Right lung (tissue), 5 donors: ENCODE results near the gene ATF7IP. TPM values are rescaled to one million over a fixed set of nuclear protein-coding genes. Genes with fewer than 3 reads are reported as not detected.
"Not testable (repeated sequence)": the region's sequence is repeated elsewhere in the genome, so short reads cannot be mapped to it uniquely, and the experiment has no call there.

Experiments used
- DNase-seq, 2 donors: peaks; one replicate each; pipeline ENCODE4 v3.0.0-alpha.2; 2013
- polyA plus RNA-seq, 5 donors: library from polyadenylated mRNA; unstranded; fragments of 120-200 nt; gene quantifications; one replicate each; pipeline versions ENCODE4 v1.2.1 to v1.2.3, GENCODE V29; 2013; ENCODE audit warnings: inconsistent platforms in 1 of 5, low replicate concordance in 1 of 5; ENCODE audit not compliant: insufficient read length in 5 of 5, insufficient read depth in 1 of 5

Gene ATF7IP
- polyA plus RNA-seq, 5 donors: 34.4 to 56.5 (median 52.5) TPM

GRCh38 chr12:14366209-14367039, 942 bp downstream of the ATF7IP start:
- no peak for DNase-seq

GRCh38 chr12:14367040-14367661, 1.7 kb downstream of the ATF7IP start:
- peak; percentile 46 to 61 for DNase-seq

- no peak for DNase-seq
These were observed 3.8 kb downstream of the ATF7IP start for GRCh38 chr12:14369311-14369710.

- DNase-seq: no peak
These were observed 7.7 kb downstream of the ATF7IP start for GRCh38 chr12:14373217-14373616.

DNA sequence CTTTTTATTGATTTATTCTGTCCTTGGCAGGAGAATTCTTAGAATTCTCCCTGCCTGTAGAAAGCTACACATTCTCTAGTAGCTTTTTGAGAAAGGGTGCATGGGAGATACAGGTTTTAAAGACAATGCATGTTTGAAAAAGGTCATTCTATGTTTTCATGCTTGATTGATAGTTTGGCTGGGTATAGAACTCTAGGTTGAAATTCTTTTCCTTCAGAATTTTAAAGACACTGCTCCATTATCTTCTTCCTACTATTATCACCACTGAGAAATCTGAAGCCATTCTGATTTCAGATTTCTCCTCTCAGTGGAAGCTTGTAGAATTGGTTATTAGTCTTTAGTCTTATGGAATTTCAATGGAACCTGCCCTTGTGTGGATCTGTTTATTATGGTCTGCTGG, 14.0 kb downstream of the ATF7IP start:
- DNase-seq: no peak

GRCh38 chr12:14384783-14385638, 19.5 kb downstream of the ATF7IP start:
- peak; percentile 77 to 85 for DNase-seq

- no peak for DNase-seq
These were observed 21.9 kb downstream of the ATF7IP start for GRCh38 chr12:14387219-14387871.

GRCh38 chr12:14390449-14390848, 25.0 kb downstream of the ATF7IP start:
- no peak for DNase-seq

GRCh38 chr12:14390870-14391530, 25.5 kb downstream of the ATF7IP start:
- DNase-seq: no peak

DNA sequence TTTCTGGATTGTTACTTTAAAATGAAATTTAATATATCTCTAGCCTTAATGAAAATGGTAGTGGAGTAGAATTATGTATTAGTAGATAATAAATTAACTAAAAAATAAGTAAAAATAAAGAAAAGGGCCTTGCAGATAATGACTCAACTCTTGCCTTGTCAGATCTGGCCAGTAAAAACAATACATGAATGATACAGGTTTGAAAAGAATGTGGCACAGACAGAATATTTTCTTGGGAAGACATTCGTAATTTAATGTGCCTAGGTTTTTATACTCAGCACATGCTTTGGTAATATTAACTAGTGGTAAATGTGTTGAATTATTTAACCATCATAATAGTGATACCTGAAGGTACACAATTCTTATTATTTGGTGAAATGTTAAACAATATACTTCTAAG, 28.3 kb downstream of the ATF7IP start:
- DNase-seq: no peak

DNA sequence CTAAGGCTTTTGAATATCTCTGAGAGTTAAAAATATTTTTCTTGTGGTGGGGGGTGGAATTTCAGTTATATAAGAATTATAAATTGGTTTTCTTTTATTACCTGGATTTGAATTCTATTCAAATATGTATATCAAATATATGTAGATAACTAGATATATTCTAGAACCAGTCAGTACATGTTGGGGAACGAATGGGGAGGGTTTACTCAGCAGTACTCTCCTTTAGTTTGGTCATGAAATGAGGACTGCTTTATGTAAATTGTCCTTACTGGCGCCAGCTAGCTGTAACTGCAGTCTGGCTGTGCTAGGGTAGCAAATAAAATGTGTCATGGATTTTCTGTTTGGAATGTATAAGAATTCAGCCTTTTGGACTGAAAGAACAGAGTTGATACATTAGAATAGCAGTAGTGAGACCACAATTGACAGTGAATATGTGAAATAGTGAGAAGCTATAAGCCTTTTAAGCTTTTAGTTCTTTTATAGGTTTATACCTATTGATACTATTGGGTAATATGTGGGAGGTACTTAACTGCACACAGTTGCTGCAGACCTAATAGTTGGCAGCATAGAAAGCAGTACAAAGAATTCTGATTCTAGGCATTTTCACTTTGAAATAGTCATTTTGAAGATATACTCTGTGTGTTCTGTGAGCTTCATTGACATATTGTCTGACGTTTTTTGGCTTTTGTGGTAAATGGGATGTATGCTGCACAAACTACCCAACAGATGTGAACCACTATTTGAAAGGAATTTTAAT, 29.0 kb downstream of the ATF7IP start:
- DNase-seq: peak; percentile 69 to 70

GRCh38 chr12:14395074-14395778, 29.7 kb downstream of the ATF7IP start:
- no peak for DNase-seq

DNA sequence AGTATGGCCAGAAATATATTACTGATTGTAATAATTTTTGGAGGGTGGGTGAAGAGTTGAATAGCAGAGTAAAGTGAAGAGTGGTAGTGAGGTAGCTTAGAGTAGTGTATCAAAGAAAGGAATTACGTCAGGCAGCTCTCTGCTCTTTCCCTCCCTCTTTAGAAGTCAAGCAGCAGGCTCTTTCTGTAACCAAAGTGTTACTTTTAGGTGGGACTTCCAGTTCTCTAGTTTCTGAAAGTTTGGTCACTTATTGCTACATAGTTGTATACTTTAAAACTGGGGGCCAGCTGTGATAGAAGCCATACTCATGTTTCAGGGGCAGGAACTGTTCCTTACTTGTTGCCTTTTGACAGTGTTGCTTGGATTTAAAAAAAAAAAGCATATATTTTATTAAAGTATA, 30.6 kb downstream of the ATF7IP start:
- no peak for DNase-seq

- DNase-seq: no peak
These were observed 34.4 kb downstream of the ATF7IP start for GRCh38 chr12:14399871-14400270.

GRCh38 chr12:14400599-14400998, 35.1 kb downstream of the ATF7IP start:
- no peak for DNase-seq

DNA sequence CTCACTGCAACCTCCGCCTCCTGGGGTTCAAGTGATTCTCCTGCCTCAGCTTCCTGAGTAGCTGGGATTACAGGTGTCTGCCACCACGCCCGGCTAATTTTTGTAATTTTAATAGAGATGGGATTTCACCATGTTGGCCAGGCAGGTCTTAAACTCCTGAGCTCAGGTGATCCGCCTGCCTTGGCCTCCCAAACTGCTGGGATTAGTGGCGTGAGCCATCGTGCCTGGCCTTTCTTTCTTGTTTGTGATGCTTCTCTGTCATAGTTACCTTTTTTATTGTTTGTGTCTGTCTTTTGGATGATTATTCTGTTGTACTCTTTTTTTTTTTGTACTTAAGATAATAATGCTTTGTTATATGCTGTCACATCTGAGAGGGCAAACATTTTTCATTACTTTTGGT, 35.8 kb downstream of the ATF7IP start:
- not testable (repeated sequence) for DNase-seq

- DNase-seq: no peak
These were observed 37.2 kb downstream of the ATF7IP start for GRCh38 chr12:14402697-14403096.

DNA sequence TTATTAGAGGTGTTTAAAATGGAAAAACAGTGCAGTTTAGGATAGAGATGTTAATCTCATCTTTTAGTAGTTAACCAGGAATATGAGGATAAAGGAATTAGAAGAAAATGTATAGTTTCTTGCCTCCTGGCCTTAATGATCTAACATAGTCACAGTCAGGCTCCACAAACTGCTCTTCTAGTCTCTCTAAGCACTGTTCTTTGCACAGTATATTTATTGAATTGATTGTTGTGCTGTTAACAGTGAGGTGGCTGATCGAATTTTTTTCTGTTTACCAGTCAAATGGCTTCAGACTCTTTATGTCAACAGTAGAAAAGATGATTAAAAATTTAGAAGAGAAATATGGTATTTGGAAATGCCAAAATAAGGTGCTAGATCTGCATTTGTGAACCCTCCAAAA, 37.8 kb downstream of the ATF7IP start:
- no peak for DNase-seq

DNA sequence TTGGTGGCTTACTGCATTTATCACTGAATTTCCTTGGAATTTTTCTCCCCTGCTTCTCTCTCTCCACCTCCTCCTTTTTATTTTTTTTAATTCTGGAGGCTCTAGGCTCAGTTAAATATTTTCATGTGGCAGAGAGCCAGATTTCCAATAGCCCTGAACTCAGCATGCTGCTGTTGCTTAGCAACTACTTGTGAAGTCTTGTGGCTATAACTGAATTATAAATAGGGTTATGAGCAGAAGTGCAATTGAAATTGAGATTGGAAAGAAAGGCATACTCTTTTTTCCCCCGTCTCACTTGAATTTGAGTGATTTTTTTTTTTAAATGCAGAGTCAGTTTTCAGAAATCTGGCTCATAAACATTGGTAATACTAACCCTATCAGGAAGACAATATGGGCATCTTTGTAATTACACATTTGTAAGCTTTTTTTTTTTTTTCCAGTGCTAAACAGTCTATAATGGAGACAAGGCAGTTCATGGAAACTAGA, 38.3 kb downstream of the ATF7IP start:
- peak; percentile 83 to 85 for DNase-seq

DNA sequence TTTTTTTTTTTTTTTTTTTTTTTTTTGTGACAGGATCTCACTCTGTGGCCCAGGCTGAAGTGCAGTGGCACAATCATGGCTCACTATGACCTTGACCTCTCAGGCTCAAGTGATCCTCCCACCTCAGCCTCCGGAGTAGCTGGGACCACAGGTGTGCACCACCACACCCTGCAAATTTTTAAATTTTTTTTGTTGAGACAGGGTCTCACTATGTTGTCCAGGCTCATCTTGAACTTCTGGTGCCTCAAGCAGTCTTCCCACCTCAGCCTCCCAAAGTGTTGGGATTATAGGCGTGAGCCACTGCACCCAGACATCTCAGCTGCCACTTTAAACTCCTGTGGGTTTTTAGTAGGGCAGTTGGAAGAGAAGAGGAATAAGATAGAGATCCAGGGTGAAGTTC, 39.9 kb downstream of the ATF7IP start:
- DNase-seq: not testable (repeated sequence)
